Kidney (tissue), 14 donors: ENCODE measurements around the gene TPM1. TPM values are rescaled to one million over a fixed set of nuclear protein-coding genes. Genes with fewer than 3 reads are reported as not detected.

ENCODE experiments used
- DNase-seq, 5 donors: peaks; one replicate each; pipeline ENCODE4 v3.0.0-alpha.2; 2013 to 2020
- FAIRE-seq: peaks from 2 replicates; lab custom pipeline; 2012; peaks lifted over from hg19 to GRCh38; lab: Jason Lieb, UNC
- H3K27ac ChIP-seq, 2 donors: one replicate each; pipeline ENCODE4 v1.7.0; 2013; ENCODE audit warnings: low read depth in 2 of 2, low read length in 2 of 2, inconsistent platforms in 1 of 2
- H3K27me3 ChIP-seq: one replicate; pipeline ENCODE4 v1.7.1; 2013; ENCODE audit warnings: low read length, inconsistent platforms; ENCODE audit not compliant: control insufficient read depth, insufficient read depth
- H3K36me3 ChIP-seq, 3 donors: one replicate each; pipeline versions ENCODE4 v1.7.0 to v1.7.1; 2013; ENCODE audit warnings: low read length in 3 of 3, control low read depth in 1 of 3, inconsistent platforms in 1 of 3; ENCODE audit not compliant: insufficient read depth in 3 of 3, control insufficient read depth in 2 of 3
- H3K4me1 ChIP-seq, 3 donors: one replicate each; pipeline versions ENCODE4 v1.7.0 to v1.7.1; 2013; ENCODE audit warnings: low read length in 3 of 3, inconsistent platforms in 1 of 3, low read depth in 1 of 3; ENCODE audit not compliant: control insufficient read depth in 2 of 3, insufficient read depth in 2 of 3
- H3K4me3 ChIP-seq, 3 donors: one replicate each; pipeline versions ENCODE4 v1.7.0 to v1.8.1; 2013; ENCODE audit warnings: low read length in 3 of 3, control low read depth in 1 of 3, inconsistent platforms in 1 of 3
- H3K9ac ChIP-seq, 3 donors: one replicate each; pipeline versions ENCODE4 v1.7.0 to v1.7.1; 2013; ENCODE audit warnings: low read length in 3 of 3, control low read depth in 1 of 3, inconsistent platforms in 1 of 3
- H3K9me3 ChIP-seq, 3 donors: one replicate each; pipeline versions ENCODE4 v1.7.0 to v1.7.1; 2013; ENCODE audit warnings: low read length in 3 of 3, control low read depth in 1 of 3, inconsistent platforms in 1 of 3; ENCODE audit not compliant: control insufficient read depth in 2 of 3, insufficient read depth in 1 of 3
- intact Hi-C: fragments of 100-400 bp; cut with DNase I; formaldehyde crosslinking; loops from one replicate; pipeline ENCODE4 v1.11.1; 2022
- polyA plus RNA-seq: library from polyadenylated mRNA; stranded (reverse); fragments of 350-450 nt; fragmentation: Illumina TruSeq; extraction: RNeasy Lipid Tissue Mini Kit (QIAGEN cat#74804); gene quantifications from one replicate; pipeline ENCODE4 v1.2.3, GENCODE V29; 2014; ENCODE audit warnings: low read depth, low replicate concordance; ENCODE audit not compliant: insufficient read depth
- total RNA-seq: library from RNA; stranded (reverse); fragmentation: NEBNext Ultra II Directional; extraction: Animal tissue kit (Norgen Biotek cat#: 25700); gene quantifications from one replicate; pipeline ENCODE4 v1.2.1, GENCODE V29; 2021
- TF ChIP-seq, protein P1 (sequence below): IDR thresholded peaks from 3 replicates; pipeline ENCODE4 v1.5.1; 2012; ENCODE audit warnings: mild to moderate bottlenecking, moderate library complexity, borderline replicate concordance; ENCODE audit not compliant: insufficient read depth; ENCODE audit errors: extremely low read depth
- donor health status: control.
- donor health status: control.
- donor health status: control.
- donor health status: control.
- donor health status: control.
- donor health status: DM: yes; HTN: yes; CAD: no.
- donor health status: Normal renal cell carcinoma (clear cell type).

The TPM1 gene
- total and polyA plus RNA-seq, 2 donors from 2014 or later, result 252 to 473 TPM

DNA sequence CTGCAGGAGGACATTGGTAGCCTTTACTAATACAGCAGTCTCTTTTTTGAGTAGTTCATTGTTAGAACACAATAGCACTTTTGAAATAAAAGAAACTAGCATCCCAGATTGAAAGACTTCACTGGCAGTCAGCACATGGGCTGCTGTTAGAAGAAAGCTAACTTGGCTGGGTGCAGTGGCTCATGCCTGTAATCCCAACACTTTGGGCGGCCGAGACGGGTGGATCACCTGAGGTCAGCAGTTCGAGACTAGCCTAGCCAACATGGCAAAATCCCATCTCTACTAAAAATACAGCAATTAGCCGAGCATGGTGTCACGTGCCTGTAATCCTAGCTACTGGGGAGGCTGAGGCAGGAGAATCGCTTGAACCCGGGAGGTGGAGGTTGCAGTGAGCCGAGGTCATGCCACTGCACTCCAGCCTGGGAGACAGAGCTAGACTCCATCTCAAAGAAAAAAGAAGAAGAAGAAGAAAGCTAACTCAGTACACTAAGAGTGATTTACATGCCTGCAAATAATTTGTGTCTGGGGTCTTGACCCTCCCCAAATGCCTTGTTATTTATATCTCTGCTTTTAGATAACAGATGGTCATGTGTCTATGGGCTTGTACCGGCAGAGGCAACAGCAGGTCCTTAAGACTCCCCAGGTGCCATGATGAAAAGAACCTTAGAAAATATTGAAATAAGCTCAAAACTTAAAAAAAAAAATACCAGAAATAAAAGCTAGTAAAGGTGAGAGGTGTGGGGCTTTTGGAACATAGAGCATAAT is 9.7 kb downstream of the TPM1 start:
- no peaks in the 10 kb centered on the region for H3K9me3 ChIP-seq
- no peak overlapping the region for H3K4me3 ChIP-seq
- no peaks in the 10 kb centered on the region for H3K27me3 ChIP-seq
- no peak overlapping the region for H3K9ac ChIP-seq
- peak overlapping the region; percentile 12 to 74 for H3K27ac ChIP-seq
- no peak for FAIRE-seq
- H3K4me1 ChIP-seq, result peaks cover 17 to 60% (median 48%) of the 10 kb centered on the region in 3 donors
- H3K36me3 ChIP-seq, result peaks cover 0 to 6% (median 5%) of the 10 kb centered on the region in 3 donors
- TF ChIP-seq, protein P1, sequence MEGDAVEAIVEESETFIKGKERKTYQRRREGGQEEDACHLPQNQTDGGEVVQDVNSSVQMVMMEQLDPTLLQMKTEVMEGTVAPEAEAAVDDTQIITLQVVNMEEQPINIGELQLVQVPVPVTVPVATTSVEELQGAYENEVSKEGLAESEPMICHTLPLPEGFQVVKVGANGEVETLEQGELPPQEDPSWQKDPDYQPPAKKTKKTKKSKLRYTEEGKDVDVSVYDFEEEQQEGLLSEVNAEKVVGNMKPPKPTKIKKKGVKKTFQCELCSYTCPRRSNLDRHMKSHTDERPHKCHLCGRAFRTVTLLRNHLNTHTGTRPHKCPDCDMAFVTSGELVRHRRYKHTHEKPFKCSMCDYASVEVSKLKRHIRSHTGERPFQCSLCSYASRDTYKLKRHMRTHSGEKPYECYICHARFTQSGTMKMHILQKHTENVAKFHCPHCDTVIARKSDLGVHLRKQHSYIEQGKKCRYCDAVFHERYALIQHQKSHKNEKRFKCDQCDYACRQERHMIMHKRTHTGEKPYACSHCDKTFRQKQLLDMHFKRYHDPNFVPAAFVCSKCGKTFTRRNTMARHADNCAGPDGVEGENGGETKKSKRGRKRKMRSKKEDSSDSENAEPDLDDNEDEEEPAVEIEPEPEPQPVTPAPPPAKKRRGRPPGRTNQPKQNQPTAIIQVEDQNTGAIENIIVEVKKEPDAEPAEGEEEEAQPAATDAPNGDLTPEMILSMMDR, result no peak
- intact Hi-C loops, result no loop called here
- no peak for DNase-seq

DNA sequence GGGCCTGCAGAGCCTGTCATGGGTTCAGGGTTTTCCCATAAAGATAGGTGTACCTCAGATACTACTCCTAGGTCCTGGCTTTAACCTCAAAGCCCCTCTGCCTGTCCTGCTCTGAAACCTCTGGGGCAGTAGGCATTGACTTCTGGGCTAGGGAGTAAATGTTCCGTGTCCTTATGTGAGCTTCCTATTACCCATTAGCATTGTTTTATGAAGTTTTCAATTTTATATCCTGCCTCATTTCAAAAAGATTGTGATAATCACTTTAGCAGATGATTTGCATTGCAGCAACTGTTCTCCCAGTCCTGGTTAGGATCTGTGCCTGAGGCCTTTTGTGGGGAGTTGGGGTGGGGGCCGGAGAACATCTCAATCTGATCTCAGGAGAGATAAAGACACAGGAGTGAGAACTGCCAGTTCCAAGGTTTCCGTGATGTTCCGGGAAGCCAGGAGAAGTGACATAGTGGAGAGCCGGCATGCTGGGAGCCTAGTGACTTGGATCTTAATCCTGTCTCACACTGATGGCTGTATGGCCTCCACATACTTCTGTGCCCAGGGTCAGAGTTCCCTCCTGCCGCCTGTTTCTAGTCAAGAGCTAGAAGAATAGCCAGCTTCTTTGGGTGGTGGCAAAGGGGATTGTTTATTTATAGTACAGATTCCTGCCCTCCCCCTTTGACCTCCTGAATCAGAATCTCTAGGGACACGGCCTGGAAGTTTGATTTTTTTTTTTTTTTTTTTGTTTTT is 10.6 kb downstream of the TPM1 start:
- DNase-seq (peak in 3 of 5 donors; percentile 26 to 81 (median 49)), FAIRE-seq (no peak)
- Histone ChIP-seq H3K9me3 (no peaks in the 10 kb centered on the region), H3K27me3 (no peaks in the 10 kb centered on the region), H3K27ac (peak overlapping the region; percentile 40 to 69), H3K36me3 (peaks cover 8 to 15% (median 11%) of the 10 kb centered on the region in 3 donors), H3K4me3 (no peak overlapping the region), H3K9ac (peak overlapping the region in 1 of 3 donors; percentile 52), H3K4me1 (peaks cover 17 to 60% (median 45%) of the 10 kb centered on the region in 3 donors)
- TF ChIP-seq, protein P1, result no peak
- intact Hi-C loops, result no loop called here

DNA sequence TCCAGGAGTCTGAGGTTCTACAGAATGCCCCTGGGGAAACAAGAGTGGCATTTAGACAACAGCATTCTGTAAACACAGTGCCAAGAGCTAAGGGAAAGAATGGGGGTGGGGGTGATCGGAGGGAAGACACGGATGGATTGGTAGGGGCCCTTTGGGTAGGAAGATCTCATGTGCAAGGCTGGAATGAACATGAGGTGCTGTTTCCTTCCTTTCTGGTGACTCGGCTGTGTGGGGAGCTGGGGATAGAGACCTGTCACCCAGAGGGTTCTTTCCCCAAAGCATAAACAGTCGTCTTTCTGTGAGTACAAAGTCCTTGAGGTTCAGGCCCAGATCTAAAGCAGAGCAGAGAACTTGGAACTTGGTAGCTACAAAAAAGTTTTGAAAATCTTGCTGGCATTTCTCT is 11.7 kb downstream of the TPM1 start:
- TF ChIP-seq, protein P1, result no peak
- Histone ChIP-seq H3K36me3 (peaks cover 12 to 23% (median 16%) of the 10 kb centered on the region in 3 donors), H3K27me3 (no peaks in the 10 kb centered on the region), H3K27ac (peak overlapping the region; percentile 74 to 89), H3K9ac (peak overlapping the region in 1 of 3 donors; percentile 3), H3K4me3 (peak overlapping the region in 1 of 3 donors; percentile 18), H3K4me1 (peaks cover 15 to 60% (median 45%) of the 10 kb centered on the region in 3 donors), H3K9me3 (no peaks in the 10 kb centered on the region)
- intact Hi-C loops, result no loop called here
- no peak for DNase-seq
- no peak for FAIRE-seq
